HepG2 (cell line): ENCODE measurements around the gene FBXL13.

Source experiments
- AFF4 ChIP-seq: sonication (generic); formaldehyde crosslinking; IDR thresholded peaks from 2 replicates; pipeline ENCODE4 v1.4.0; 2020; ENCODE audit warnings: missing genetic modification reagents
- EP300 ChIP-seq, 3 experiments: sonication (generic) in 1 of 3; formaldehyde crosslinking in 1 of 3; IDR thresholded peaks; 2 replicates each; pipeline versions ENCODE4 v1.5.1 to v1.6.1; 2011 to 2020; ENCODE audit warnings: low read depth in 2 of 3, low read length in 2 of 3, borderline replicate concordance in 1 of 3, improper control_type of control experiment in 1 of 3, mild to moderate bottlenecking in 1 of 3, missing genetic modification reagents in 1 of 3, moderate library complexity in 1 of 3
- FOXK2 ChIP-seq: fragments of 450-650 bp; IDR thresholded peaks from 2 replicates; pipeline ENCODE4 v1.6.1; 2016
- FOXM1 ChIP-seq: sonication (generic); formaldehyde crosslinking; IDR thresholded peaks from 2 replicates; pipeline ENCODE4 v1.5.0; 2020; ENCODE audit warnings: missing genetic modification reagents
- POLR2A ChIP-seq, 2 experiments: IDR thresholded peaks; 2 replicates each; pipeline ENCODE4 v1.6.1; 2011; ENCODE audit warnings: low read depth in 2 of 2, low read length in 2 of 2, mild to moderate bottlenecking in 1 of 2, moderate library complexity in 1 of 2; ENCODE audit not compliant: insufficient read depth in 1 of 2
- REST ChIP-seq, 2 experiments: IDR thresholded peaks; 2 replicates each; pipeline ENCODE4 v1.6.1; 2011 to 2012; ENCODE audit warnings: low read length in 2 of 2, borderline replicate concordance in 1 of 2, low read depth in 1 of 2, mild to moderate bottlenecking in 1 of 2, moderate library complexity in 1 of 2
- SMC3 ChIP-seq: IDR thresholded peaks from 2 replicates; pipeline ENCODE4 v1.6.1; 2011; ENCODE audit warnings: low read length, improper control_type of control experiment
- TF ChIP-seq, protein P1 (sequence below): sonication (generic); formaldehyde crosslinking; IDR thresholded peaks from 2 replicates; pipeline ENCODE4 v1.5.0; 2020; ENCODE audit warnings: mild to moderate bottlenecking, missing genetic modification reagents, moderate library complexity

DNA sequence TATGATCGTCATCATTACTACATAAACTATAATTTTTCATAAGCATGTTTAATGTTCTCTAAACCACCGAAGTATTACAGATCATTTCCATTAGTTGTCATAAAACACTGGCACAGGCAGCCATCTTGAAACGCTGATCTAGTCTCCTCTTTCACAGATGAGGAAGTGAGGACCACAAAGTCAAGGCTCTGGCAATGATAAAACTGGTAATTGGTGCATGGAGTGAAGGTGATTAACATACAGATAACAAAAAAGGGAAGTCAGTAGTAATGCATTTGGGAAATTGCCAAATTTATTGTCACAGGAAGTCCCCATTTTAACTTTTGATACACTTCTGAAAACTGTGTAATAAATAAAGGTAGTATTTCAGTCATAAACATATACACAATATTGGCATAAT is 49.3 kb downstream of the FBXL13 start:
- TF ChIP-seq, protein P1, sequence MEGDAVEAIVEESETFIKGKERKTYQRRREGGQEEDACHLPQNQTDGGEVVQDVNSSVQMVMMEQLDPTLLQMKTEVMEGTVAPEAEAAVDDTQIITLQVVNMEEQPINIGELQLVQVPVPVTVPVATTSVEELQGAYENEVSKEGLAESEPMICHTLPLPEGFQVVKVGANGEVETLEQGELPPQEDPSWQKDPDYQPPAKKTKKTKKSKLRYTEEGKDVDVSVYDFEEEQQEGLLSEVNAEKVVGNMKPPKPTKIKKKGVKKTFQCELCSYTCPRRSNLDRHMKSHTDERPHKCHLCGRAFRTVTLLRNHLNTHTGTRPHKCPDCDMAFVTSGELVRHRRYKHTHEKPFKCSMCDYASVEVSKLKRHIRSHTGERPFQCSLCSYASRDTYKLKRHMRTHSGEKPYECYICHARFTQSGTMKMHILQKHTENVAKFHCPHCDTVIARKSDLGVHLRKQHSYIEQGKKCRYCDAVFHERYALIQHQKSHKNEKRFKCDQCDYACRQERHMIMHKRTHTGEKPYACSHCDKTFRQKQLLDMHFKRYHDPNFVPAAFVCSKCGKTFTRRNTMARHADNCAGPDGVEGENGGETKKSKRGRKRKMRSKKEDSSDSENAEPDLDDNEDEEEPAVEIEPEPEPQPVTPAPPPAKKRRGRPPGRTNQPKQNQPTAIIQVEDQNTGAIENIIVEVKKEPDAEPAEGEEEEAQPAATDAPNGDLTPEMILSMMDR: no peak
- TF ChIP-seq EP300 (IDR thresholded peaks at IDR 0.05; ENCODE audit: low read depth in 2 of 2, low read length in 2 of 2) (no peak), EP300 (CRISPR knock-in tag; IDR thresholded peaks at IDR 0.05; ENCODE audit: borderline replicate concordance) (no peak), FOXM1 (CRISPR knock-in tag) (no peak), AFF4 (CRISPR knock-in tag) (no peak), FOXK2 (no peak), SMC3 (no peak), POLR2A (IDR thresholded peaks at IDR 0.05; ENCODE audit: insufficient read depth in 1 of 2, low read depth in 2 of 2, low read length in 2 of 2) (no peak), REST (IDR thresholded peaks at IDR 0.05; ENCODE audit: borderline replicate concordance in 1 of 2, low read depth in 1 of 2, low read length in 2 of 2) (no peak)
